ENCODE data around the gene ZFYVE26.
"Not testable (repeated sequence)": the region's sequence is repeated elsewhere in the genome, so short reads cannot be mapped to it uniquely, and the experiment has no call there.

ZFYVE26 gene

DNA sequence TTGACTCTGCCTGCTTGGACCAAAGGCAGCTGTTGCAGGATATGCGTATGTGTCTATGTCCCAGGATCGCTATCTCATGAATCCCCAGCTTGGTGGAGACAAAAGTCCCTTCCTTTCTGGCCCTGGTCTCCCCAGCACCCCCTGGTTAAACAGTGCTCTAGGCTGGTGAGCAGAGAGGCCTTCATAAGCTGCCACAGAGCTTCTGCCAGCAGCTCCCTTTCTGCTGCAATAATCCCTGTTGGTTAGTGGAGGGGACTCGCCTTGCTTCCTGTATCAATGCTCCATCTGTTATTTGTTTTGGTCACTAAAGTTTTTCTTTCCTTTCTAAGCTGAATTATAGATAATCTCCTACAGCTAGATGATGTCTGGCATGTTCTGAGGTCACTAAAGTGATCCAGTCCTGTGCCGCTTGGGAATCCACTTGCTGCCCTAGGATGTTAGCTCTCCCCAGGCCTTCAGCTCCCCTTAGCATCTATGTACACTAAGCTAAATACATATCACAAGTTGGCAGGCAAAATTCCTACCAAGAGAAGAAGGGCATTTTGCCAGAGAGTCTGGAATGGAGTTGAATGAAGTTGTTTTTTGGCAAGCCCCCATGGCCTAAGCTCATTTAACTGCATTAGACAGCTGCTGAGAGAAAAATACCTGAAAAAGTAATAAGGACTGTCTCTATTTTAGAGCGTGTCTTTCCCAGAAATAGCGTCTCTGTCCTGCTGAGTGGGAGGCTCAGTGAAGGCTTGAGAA is 66.9 kb downstream of the ZFYVE26 start:
- peak; percentile 9 for DNase-seq

DNA sequence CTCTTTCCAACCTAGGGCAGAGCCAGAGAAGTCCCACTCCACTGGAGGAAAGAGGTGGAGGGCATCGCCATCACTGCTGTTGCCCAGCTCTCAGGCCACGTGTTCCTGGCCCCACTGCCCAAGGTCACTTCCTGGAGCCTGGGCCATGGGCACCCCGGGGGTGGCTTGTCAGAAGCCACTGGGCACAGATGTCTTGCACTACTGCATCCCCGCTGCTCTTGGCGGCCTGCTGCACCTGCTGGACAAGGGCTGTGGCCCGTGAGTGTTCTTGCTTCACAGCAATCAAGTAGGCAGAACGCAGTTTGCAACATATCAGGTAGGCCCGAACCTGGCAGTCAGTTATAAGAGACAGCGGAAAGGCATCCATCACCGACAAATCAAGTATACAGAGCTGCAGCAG is 68.1 kb downstream of the ZFYVE26 start:
- DNase-seq = no peak

DNA sequence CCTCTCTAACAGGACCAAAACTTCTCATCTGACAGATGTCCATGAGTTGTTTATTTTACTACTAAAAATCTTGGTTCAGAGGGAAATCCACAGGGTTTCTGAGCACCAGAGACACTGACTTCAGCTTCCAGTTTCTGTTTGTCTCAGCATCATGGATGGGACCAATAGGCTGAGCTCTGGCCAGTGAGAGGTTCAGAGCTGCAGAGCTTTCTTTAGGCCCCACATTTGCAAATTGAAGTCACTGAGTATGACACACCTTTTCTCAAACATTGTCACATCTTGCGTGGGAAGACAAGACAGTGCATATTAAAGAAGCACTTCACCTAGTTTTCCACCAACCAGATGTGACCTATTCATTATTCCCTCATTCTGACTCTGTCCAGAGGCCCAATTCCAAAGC is 69.5 kb downstream of the ZFYVE26 start:
- no peak for DNase-seq

DNA sequence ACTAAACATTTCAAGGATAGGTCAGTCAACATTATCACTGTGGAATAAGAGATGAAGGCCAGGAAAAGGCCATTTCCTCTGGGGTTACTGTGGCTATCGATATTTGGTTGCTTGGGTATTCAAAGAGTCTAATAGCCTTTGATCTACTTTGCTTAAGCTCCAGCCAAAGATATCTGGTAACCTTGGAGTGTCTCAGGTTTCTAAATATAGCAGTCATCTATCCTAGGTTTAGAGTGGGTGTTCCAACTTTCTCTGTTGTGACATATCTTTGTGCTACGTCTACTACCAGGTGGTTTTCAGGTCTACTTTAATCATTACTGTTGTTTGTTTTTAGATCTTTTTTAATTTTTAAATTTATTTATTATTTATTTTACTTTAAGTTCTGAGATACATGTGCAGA is 72.3 kb downstream of the ZFYVE26 start:
- DNase-seq = no peak

- DNase-seq = peak; percentile 92
These were observed 77.5 kb downstream of the ZFYVE26 start for GRCh38 chr14:67738740-67739504.

GRCh38 chr14:67736771-67737170 is 79.6 kb downstream of the ZFYVE26 start:
- DNase-seq = no peak

- no peak for DNase-seq
These were observed 80.8 kb downstream of the ZFYVE26 start for GRCh38 chr14:67735336-67736147.

DNA sequence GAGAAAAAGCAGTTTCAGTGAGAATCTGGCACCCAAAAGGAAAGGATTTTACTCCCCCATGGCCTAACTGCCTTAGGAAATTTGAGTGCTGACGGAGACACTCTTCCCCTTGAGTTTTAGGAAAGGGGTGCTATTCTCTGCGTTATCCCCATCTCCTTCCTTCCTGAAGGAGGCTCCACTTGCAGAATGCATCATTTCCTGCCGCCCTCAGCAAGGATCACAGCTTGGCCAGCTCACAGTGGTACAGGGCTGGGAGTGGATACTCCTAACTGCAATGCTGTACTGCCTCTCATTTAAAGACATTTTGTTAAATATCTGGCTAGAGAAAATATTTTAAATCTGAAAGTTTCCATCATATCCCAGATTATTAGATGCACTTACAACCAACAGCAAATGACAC is 81.7 kb downstream of the ZFYVE26 start:
- DNase-seq = peak; percentile 5

- peak; percentile 19 for DNase-seq
These were observed 82.8 kb downstream of the ZFYVE26 start for GRCh38 chr14:67733616-67734015.

DNA sequence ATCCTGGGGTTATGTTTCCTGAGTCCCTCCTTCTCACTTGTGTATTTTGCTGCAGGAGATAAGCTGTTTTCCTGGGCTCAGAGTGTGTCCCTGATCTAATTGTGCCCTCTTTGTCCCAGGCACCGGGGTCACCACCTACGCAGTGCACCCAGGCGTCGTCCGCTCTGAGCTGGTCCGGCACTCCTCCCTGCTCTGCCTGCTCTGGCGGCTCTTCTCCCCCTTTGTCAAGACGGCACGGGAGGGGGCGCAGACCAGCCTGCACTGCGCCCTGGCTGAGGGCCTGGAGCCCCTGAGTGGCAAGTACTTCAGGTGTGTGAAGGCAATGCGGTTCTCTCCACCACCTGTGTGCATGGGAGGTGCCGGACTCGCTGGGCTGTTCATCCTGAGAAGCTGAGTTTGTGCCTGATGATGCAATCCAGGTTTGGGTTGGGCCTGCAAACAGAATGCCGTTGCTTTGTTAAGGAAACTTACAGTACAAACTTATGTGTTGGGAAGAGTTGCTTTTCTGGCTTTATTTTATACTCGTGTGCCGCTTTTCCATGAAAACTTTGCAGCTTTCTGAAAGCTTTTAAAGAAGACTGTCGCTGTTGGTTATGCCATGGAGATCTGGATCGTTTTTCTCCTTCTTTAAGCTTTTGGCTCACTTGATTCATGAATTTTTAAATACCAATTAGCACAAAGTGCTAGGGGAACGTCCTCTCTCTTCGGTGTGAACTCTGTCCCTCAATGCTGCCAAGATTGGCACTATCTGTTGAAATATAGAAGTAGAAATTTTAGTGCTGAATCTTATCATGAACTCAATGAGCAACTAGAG is 87.1 kb downstream of the ZFYVE26 start:
- DNase-seq = no peak

GRCh38 chr14:67728258-67728657 is 88.1 kb downstream of the ZFYVE26 start:
- no peak for DNase-seq

DNA sequence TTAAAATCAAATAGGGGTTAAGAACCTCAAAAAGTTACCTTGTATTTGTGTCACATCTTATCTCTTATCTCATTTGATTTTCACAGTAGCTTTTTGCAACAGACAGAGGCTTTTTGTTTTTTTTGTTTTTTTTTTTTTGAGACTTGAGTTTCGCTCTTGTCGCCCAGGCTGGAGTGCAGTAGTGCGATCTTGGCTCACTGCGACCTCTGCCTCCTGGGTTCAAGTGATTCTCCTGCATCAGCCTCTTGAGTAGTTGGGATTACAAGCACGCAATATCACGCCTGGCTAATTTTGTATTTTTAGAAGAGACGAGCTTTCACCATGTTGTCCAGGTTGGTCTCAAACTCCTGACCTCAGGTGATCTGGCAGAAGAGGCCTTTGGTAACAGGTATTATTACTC is 89.0 kb downstream of the ZFYVE26 start:
- no peak for DNase-seq

DNA sequence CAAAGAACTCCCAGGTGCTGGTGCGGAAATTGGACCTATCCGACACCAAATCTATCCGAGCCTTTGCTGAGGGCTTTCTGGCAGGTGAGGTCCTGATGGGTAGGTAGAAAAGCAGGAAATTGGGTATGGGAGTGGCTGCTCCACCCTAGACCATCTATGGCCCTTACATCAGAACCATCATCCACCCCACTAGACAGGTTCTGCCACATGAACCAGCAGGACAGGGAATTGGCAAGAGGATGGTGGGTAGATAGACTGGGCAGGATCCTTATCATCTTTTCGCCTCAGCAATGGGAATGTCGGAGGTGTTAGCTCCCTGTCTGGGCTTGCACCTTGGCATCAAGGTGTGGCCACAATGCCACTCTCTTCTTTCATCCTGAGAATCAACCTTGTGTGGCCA is 91.2 kb downstream of the ZFYVE26 start:
- no peak for DNase-seq

DNA sequence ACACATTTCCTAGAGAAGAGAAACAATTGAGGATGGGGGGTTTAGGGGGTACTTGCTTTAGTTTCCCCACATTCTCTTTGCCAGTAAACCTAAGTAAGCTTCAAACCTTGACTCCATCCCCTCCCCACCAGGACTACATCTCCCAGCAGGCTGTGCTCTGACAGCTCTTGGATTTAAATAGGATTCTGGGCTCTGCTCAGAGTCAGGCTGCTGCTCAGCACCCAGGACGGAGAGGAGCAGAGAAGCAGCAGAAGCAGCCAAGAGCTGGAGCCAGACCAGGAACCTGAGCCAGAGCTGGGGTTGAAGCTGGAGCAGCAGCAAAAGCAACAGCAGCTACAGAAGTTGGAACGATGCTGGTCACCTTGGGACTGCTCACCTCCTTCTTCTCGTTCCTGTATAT is 94.1 kb downstream of the ZFYVE26 start:
- DNase-seq = no peak

DNA sequence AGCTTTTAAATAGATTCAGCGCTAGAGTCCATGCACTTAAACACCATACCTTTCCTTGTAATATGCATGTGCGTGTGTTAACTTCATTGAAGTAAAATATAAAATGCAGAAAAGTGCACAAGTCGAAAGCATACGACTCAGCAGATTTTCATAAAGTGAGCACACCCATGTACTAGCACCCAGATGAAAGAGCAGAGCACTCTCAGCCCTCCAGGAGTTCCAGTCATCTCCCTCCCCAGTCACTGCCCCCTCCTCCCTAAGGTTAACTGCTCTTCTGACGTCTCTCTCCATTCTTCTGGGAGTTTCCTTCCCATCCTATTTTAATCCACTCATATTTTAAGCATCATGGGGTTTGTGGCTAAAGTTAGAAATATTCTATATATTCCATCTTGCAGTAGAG is 94.5 kb downstream of the ZFYVE26 start:
- DNase-seq = no peak

GRCh38 chr14:67719866-67720265 is 96.5 kb downstream of the ZFYVE26 start:
- DNase-seq = no peak

DNA sequence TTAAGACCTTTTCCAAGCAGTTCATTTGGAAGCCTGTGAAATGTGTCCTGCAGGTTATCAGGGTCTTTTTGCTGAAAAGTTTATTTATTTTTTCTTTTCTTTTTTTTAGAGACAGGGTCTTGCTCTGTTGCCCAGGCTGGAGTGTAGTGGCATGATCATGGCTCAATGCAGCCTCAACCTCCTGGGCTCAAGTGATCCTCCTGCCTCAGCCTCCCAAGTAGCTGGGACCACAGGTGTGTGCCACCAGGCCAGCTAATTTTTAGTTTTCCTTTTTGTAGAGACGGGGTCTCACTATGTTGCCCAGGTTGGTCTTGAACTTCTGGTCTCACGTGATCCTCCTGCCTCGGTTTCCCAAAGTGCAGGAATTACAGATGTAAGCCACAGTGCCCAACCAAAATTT is 97.0 kb downstream of the ZFYVE26 start:
- DNase-seq = not testable (repeated sequence)

- DNase-seq = no peak
These were observed 98.1 kb downstream of the ZFYVE26 start for GRCh38 chr14:67718265-67718664.

DNA sequence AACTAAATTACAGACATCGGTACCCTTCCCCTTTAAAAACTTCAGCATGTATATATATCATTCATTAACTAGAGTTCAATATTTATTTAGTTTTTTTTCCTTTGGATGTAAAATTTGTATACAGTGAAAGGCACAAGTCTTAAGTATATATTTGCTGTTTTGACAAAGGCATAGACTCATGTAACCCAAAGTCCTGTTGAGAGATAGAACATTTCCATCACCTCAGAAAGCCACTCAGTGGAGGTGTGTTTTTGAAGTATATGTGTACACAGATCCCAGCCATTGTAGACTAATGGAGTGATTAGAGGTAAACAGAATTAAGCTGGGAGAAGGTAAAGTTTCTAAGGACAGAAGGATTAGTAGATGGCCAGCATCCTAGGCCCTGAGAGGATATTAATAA is 99.3 kb downstream of the ZFYVE26 start:
- no peak for DNase-seq

- no peak for DNase-seq
These were observed 106.2 kb downstream of the ZFYVE26 start for GRCh38 chr14:67710209-67710608.

DNA sequence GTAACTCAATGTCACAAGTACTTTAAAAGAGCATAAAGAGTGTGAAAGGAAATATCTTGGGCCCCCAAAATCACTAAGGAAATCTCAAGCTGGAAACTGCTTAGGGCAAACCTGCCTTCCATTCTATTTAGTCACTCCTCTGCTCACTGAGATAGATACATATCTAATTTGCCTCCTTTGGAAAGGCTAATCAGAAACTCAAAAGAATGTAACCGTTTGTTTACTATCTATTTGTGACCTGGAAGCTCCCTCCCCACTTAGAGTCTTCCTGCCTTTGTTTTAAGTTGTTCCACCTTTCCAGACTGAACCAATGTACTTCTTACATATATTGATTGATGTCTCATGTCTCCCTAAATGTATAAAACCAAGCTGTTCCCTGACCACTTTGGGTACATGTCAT is 106.6 kb downstream of the ZFYVE26 start:
- not testable (repeated sequence) for DNase-seq

GRCh38 chr14:67709346-67709745 is 107.0 kb downstream of the ZFYVE26 start:
- DNase-seq = not testable (repeated sequence)

Data from fibroblast of skin of back (primary cell).